GM12878 (cell line): Measurements from ENCODE around the gene TXLNB.

Experiments
- EP300 ChIP-seq, 2 experiments: fragments of 150-350 bp in 1 of 2; IDR thresholded peaks; 2 replicates each; pipeline ENCODE4 v1.6.1; 2011 to 2012; ENCODE audit warnings: low read depth in 2 of 2, low read length in 2 of 2, borderline replicate concordance in 1 of 2, improper control_type of control experiment in 1 of 2, inconsistent platforms in 1 of 2; ENCODE audit not compliant: control insufficient read depth in 1 of 2
- EZH2 ChIP-seq: IDR thresholded peaks from 2 replicates; pipeline ENCODE4 v1.6.1; 2012; ENCODE audit warnings: low read depth, mild to moderate bottlenecking, control low read depth, inconsistent platforms, low read length, borderline replicate concordance; ENCODE audit not compliant: control insufficient read depth
- FOS ChIP-seq: IDR thresholded peaks from 3 replicates; pipeline ENCODE4 v1.6.1; 2011; ENCODE audit warnings: borderline replicate concordance; ENCODE audit not compliant: insufficient read length; ENCODE audit errors: extremely low read depth
- MXI1 ChIP-seq: fragments of 150-350 bp; IDR thresholded peaks from 2 replicates; pipeline ENCODE4 v1.6.1; 2011; ENCODE audit warnings: low read depth, mild to moderate bottlenecking, inconsistent platforms, low read length, improper control_type of control experiment
- NR2C2 ChIP-seq: IDR thresholded peaks from 2 replicates; pipeline ENCODE4 v1.6.1; 2011; ENCODE audit warnings: borderline replicate concordance, low read depth; ENCODE audit not compliant: control insufficient read depth, insufficient read length
- POLR2A ChIP-seq: IDR thresholded peaks from 2 replicates; pipeline ENCODE4 v1.6.1; 2011; ENCODE audit warnings: low read depth, mild to moderate bottlenecking, low read length
- TAF1 ChIP-seq: IDR thresholded peaks from 2 replicates; pipeline ENCODE4 v1.6.1; 2011; ENCODE audit warnings: mild to moderate bottlenecking, low read depth, low read length, borderline replicate concordance
- ZBED1 ChIP-seq: IDR thresholded peaks from 2 replicates; pipeline ENCODE4 v1.6.1; 2016; ENCODE audit warnings: borderline replicate concordance
- TF ChIP-seq, protein P1 (sequence below), 3 experiments: IDR thresholded peaks in 2 of 3; conservative IDR thresholded peaks in 1 of 3; 2 replicates each; pipeline ENCODE4 v1.5.1; 2011; ENCODE audit warnings: low read depth in 3 of 3, low read length in 3 of 3, mild to moderate bottlenecking in 3 of 3, control low read depth in 2 of 3, moderate library complexity in 2 of 3, inconsistent platforms in 1 of 3, mixed read lengths in 1 of 3; ENCODE audit not compliant: control insufficient read depth in 2 of 3, insufficient read depth in 1 of 3; ENCODE audit errors: extremely low read depth in 1 of 3
- TF ChIP-seq, protein P2 (sequence below): fragments of 450-650 bp; conservative IDR thresholded peaks from 2 replicates; pipeline ENCODE4 v1.6.1; 2017; ENCODE audit warnings: mild to moderate bottlenecking, moderate library complexity

DNA sequence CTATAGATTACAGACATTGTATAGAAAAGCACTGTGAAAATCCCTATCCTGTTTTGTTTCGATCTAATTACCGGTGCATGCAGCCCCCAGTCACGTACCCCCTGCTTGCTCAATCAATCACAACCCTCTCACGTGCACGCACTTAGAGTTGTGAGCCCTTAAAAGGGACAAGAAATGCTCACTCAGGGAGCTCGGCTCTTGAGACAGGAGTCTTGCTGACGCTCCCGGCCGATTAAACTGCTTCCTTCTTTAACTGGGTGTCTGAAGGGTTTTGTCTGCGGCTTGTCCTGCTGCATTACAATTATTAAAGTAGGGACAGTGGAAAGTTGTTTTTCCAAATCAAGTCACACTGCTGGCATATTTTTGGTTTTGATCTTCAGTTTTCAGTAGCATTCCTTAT is 2.6 kb downstream of the TXLNB start:
- TF ChIP-seq, protein P1, sequence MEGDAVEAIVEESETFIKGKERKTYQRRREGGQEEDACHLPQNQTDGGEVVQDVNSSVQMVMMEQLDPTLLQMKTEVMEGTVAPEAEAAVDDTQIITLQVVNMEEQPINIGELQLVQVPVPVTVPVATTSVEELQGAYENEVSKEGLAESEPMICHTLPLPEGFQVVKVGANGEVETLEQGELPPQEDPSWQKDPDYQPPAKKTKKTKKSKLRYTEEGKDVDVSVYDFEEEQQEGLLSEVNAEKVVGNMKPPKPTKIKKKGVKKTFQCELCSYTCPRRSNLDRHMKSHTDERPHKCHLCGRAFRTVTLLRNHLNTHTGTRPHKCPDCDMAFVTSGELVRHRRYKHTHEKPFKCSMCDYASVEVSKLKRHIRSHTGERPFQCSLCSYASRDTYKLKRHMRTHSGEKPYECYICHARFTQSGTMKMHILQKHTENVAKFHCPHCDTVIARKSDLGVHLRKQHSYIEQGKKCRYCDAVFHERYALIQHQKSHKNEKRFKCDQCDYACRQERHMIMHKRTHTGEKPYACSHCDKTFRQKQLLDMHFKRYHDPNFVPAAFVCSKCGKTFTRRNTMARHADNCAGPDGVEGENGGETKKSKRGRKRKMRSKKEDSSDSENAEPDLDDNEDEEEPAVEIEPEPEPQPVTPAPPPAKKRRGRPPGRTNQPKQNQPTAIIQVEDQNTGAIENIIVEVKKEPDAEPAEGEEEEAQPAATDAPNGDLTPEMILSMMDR (IDR thresholded peaks at IDR 0.05 in 2 of 3, conservative IDR thresholded peaks at IDR 0.05 in 1 of 3; ENCODE audit: control insufficient read depth in 2 of 3, extremely low read depth in 1 of 3, insufficient read depth in 1 of 3, low read depth in 3 of 3, low read length in 3 of 3): no peak
- TF ChIP-seq NR2C2: no peak
- TF ChIP-seq FOS: no peak
- TF ChIP-seq, protein P2, sequence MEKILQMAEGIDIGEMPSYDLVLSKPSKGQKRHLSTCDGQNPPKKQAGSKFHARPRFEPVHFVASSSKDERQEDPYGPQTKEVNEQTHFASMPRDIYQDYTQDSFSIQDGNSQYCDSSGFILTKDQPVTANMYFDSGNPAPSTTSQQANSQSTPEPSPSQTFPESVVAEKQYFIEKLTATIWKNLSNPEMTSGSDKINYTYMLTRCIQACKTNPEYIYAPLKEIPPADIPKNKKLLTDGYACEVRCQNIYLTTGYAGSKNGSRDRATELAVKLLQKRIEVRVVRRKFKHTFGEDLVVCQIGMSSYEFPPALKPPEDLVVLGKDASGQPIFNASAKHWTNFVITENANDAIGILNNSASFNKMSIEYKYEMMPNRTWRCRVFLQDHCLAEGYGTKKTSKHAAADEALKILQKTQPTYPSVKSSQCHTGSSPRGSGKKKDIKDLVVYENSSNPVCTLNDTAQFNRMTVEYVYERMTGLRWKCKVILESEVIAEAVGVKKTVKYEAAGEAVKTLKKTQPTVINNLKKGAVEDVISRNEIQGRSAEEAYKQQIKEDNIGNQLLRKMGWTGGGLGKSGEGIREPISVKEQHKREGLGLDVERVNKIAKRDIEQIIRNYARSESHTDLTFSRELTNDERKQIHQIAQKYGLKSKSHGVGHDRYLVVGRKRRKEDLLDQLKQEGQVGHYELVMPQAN: no peak
- no peak for TF ChIP-seq EZH2
- no peak for TF ChIP-seq POLR2A
- TF ChIP-seq MXI1: no peak
- no peak for TF ChIP-seq TAF1
- TF ChIP-seq EP300 (IDR thresholded peaks at IDR 0.05; ENCODE audit: borderline replicate concordance in 1 of 2, control insufficient read depth in 1 of 2, low read depth in 2 of 2, low read length in 2 of 2): no peak
- TF ChIP-seq ZBED1: no peak
